ENCODE measurements around the gene BMP3. TPM values are rescaled to one million over a fixed set of nuclear protein-coding genes. Genes with fewer than 3 reads are reported as not detected.

BMP3 gene
- total and polyA plus RNA-seq, 2 of the 8 experiments (the other 6 are each of a cell fraction or from before 2014, with no cell fraction given) = 0.02 TPM; not detected in 1

DNA sequence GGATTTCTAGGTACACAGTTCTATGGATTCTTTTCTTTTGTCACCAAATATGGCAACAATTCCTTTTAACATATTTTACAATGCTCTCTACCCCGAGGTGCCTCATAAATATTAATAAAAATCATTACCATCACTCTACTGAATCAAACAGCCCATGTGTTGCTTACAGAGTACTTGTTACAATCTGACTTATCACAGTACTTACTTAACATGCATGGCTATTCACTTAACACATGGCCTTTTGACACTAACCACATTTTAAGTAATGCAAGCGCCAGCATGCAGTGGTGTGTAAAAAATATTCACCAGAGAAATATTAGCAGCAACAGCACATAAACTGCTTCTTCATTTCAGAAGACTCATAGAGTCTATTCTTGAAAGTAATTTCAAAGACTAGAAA is 64.9 kb downstream of the BMP3 start (continued):
- no peak for TF ChIP-seq RNF2 (IDR thresholded peaks at IDR 0.05; ENCODE audit: borderline replicate concordance, low read depth, low read length, missing control alignments, poor library complexity, severe bottlenecking)
